Measurements from ENCODE around the gene ELOVL5. TPM values are rescaled to one million over a fixed set of nuclear protein-coding genes. Genes with fewer than 3 reads are reported as not detected.
"Not testable (repeated sequence)": the region's sequence is repeated elsewhere in the genome, so short reads cannot be mapped to it uniquely, and the experiment has no call there.

Gene ELOVL5
- total RNA-seq, result 122 and 133 TPM in 2 replicates

DNA sequence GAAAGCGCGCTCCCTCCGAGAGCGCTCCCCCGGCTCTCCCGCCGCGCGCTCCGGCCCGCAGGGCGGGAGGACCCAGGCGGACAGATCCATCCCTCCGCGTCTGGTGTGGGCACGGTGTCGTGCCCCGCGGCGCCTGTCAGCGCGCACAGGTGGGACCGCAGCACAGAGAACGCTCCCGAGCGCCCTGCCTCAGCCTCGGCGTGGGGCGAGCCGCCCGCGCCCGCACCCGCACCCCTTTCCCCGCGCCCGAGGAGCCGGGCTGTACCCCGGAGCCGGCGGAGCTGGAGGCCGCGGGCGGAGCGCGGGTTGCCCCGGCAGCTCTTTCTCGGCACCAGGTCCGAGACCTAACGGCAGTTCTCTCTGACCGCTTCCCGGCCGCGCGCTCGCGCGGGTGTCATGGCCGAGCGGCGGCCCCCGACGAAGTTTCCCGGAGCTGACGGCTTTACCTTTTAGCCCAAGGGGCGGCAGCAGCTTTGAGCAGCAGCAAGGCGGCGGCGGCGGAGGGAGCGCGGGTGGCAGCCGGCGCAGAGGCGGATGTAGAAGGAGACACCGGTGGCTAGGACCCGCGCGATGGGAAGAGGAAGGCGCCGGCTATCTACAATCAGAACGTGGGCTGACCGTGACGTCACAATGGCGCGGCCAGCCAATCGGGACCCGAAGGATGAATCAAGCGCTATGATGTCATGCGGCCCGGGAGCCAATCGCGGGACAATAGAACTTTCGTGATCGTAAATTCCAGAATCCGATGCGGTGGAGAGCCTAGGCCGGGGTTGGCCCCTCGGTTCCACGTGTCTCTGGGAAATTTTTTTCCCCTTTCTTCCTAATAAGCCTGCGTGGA, at the start of gene ELOVL5:
TSS of gene ELOVL5 (minus strand) at position 580 of the 838 bp plus-strand sequence. CDS start 53,251 bp downstream, outside the sequence.
- Mint-ChIP-seq H3K27ac (peak within 1 kb of the TSS; percentile 93), H3K36me3 (ENCODE audit: low read depth) (peaks cover 37% of the 10 kb centered on the region)

DNA sequence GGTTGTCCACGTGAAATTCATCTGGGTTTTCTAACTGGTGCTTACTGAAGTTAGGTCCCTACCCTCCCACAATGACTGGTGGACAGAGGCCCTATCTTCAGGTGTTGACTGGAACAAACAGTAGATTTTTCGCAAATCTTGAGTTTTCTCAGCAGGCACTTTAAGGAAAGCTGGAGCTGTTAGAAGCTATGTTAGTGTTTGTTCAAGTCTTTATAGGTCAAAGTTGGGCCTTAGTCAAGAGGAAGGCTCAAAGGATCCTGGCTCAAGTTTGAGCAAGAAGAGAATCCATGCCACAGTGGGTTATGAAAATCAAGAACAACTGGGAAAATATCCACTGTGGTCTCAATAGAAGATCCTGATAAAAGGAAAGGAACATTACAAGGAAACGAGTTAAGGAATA, 48.5 kb upstream of the ELOVL5 start:
- DNase-seq (ENCODE audit: low spot score), result no peak
- Mint-ChIP-seq H3K4me1 (ENCODE audit: low read depth) (no peaks in the 10 kb centered on the region), H3K36me3 (ENCODE audit: low read depth) (no peaks in the 10 kb centered on the region), H3K27me3 (ENCODE audit: low read depth) (peaks cover 5% of the 10 kb centered on the region), H3K9me3 (no peaks in the 10 kb centered on the region), H3K27ac (no peak overlapping the region), H3K4me3 (ENCODE audit: low read depth) (no peak overlapping the region)
- intact Hi-C loops (cut with micrococcal nuclease), result no loop called here

More for the DNA sequence above, at the start of gene ELOVL5:
- Mint-ChIP-seq H3K4me3 (ENCODE audit: low read depth) (peak within 1 kb of the TSS; percentile 93), H3K4me1 (ENCODE audit: low read depth) (peaks cover 39% of the 10 kb centered on the region), H3K9me3 (no peaks in the 10 kb centered on the region), H3K27me3 (ENCODE audit: low read depth) (peaks cover 16% of the 10 kb centered on the region)
- intact Hi-C loops (cut with micrococcal nuclease), result loop anchor here (1.0 to 5.0 kb wide), 6 partner anchors 11 to 199 kb away; partner anchors contain the start of gene GCLC
- DNase-seq (ENCODE audit: low spot score), result peak; percentile 94

DNA sequence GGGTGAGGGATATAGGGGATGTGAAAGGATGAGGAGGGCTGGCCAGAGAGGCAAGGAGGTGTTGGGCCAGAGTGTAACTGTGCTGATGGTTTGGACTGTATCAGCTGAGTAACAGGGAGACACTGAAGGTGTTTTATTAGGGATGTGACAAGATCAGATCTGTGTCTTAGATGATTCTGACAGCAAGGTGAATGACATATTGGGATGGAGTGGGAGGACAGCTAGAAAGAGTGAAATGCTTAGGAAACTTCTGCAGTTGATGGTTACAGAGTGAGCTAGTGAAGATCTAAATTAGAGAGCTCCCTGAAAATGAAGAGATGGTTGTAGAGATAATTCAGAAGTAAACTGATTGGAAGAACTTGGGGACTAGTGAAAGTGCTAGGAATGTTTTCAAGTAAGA, 47.2 kb upstream of the ELOVL5 start:
- intact Hi-C loops (cut with micrococcal nuclease), result no loop called here
- Mint-ChIP-seq H3K36me3 (ENCODE audit: low read depth) (no peaks in the 10 kb centered on the region), H3K27me3 (ENCODE audit: low read depth) (peaks cover 5% of the 10 kb centered on the region), H3K27ac (no peak overlapping the region), H3K9me3 (no peaks in the 10 kb centered on the region), H3K4me1 (ENCODE audit: low read depth) (no peaks in the 10 kb centered on the region), H3K4me3 (ENCODE audit: low read depth) (no peak overlapping the region)
- DNase-seq (ENCODE audit: low spot score), result no peak

- Mint-ChIP-seq H3K4me1 (ENCODE audit: low read depth) (no peaks in the 10 kb centered on the region), H3K9me3 (no peaks in the 10 kb centered on the region), H3K4me3 (ENCODE audit: low read depth) (no peak overlapping the region), H3K27me3 (ENCODE audit: low read depth) (peaks cover 5% of the 10 kb centered on the region), H3K36me3 (ENCODE audit: low read depth) (no peaks in the 10 kb centered on the region), H3K27ac (no peak overlapping the region)
- intact Hi-C loops (cut with micrococcal nuclease), result no loop called here
- no peak for DNase-seq (ENCODE audit: low spot score)
Observed at GRCh38 chr6:53394704-53395103, 46.0 kb upstream of the ELOVL5 start.

GRCh38 chr6:53391170-53391569, 42.4 kb upstream of the ELOVL5 start:
- no peaks in the 10 kb centered on the region for H3K9me3 Mint-ChIP-seq
- no peak overlapping the region for H3K4me3 Mint-ChIP-seq (ENCODE audit: low read depth)
- H3K4me1 Mint-ChIP-seq (ENCODE audit: low read depth), result no peaks in the 10 kb centered on the region
- H3K36me3 Mint-ChIP-seq (ENCODE audit: low read depth), result no peaks in the 10 kb centered on the region
- no peak for DNase-seq (ENCODE audit: low spot score)
- H3K27me3 Mint-ChIP-seq (ENCODE audit: low read depth), result peaks cover 19% of the 10 kb centered on the region
- H3K27ac Mint-ChIP-seq, result no peak overlapping the region
- intact Hi-C loops (cut with micrococcal nuclease), result no loop called here

GRCh38 chr6:53390010-53390409, 41.3 kb upstream of the ELOVL5 start:
- Mint-ChIP-seq H3K27ac (no peak overlapping the region), H3K27me3 (ENCODE audit: low read depth) (peaks cover 28% of the 10 kb centered on the region), H3K4me1 (ENCODE audit: low read depth) (no peaks in the 10 kb centered on the region), H3K4me3 (ENCODE audit: low read depth) (no peak overlapping the region), H3K9me3 (no peaks in the 10 kb centered on the region), H3K36me3 (ENCODE audit: low read depth) (no peaks in the 10 kb centered on the region)
- DNase-seq (ENCODE audit: low spot score), result no peak
- intact Hi-C loops (cut with micrococcal nuclease), result no loop called here

DNA sequence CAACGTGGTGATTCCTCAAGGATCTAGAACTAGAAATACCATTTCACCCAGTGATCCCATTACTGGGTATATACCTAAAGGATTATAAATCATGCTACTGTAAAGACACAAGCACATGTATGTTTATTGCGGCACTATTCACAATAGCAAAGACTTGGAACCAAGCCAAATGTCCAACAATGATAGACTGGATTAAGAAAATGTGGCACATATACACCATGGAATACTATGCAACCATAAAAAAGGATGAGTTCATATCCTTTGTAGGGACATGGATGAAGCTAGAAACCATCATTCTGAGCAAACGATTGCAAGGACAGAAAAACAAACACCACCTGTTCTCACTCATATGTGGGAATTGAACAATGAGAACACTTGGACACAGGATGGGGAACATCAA, 39.9 kb upstream of the ELOVL5 start:
- H3K9me3 Mint-ChIP-seq; DNase-seq (ENCODE audit: low spot score); H3K27ac Mint-ChIP-seq; H3K4me3 Mint-ChIP-seq (ENCODE audit: low read depth); intact Hi-C loops (cut with micrococcal nuclease); H3K36me3 Mint-ChIP-seq (ENCODE audit: low read depth); H3K4me1 Mint-ChIP-seq (ENCODE audit: low read depth): not testable (repeated sequence)
- peaks cover 38% of the 10 kb centered on the region for H3K27me3 Mint-ChIP-seq (ENCODE audit: low read depth)

DNA sequence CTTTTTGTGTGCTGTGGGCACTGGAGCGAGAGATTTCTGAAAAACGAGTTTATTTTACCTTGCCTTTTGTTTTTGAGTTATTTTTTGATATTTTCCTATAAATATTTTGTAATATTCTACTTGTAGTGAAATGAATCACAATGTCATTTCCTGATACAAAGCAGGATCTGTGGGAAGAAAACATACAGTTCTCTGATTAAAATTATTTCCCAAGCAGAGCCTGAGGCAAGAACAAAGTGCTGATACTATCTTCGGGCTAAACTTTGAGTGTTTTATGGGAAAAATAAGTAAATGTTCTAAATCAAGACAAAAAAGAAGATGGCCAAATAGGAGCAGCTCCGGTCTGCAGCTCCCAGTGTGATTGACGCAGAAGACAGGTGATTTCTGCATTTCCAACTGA, 33.7 kb upstream of the ELOVL5 start:
- Mint-ChIP-seq H3K36me3 (ENCODE audit: low read depth) (no peaks in the 10 kb centered on the region), H3K4me3 (ENCODE audit: low read depth) (no peak overlapping the region), H3K9me3 (no peaks in the 10 kb centered on the region), H3K27me3 (ENCODE audit: low read depth) (peaks cover 48% of the 10 kb centered on the region), H3K4me1 (ENCODE audit: low read depth) (no peaks in the 10 kb centered on the region), H3K27ac (no peak overlapping the region)
- DNase-seq (ENCODE audit: low spot score), result no peak
- intact Hi-C loops (cut with micrococcal nuclease), result no loop called here

GRCh38 chr6:53378208-53378607, 29.5 kb upstream of the ELOVL5 start:
- no peak overlapping the region for H3K27ac Mint-ChIP-seq
- no peak overlapping the region for H3K4me3 Mint-ChIP-seq (ENCODE audit: low read depth)
- intact Hi-C loops (cut with micrococcal nuclease), result no loop called here
- H3K9me3 Mint-ChIP-seq, result no peaks in the 10 kb centered on the region
- H3K4me1 Mint-ChIP-seq (ENCODE audit: low read depth), result no peaks in the 10 kb centered on the region
- DNase-seq (ENCODE audit: low spot score), result no peak
- H3K36me3 Mint-ChIP-seq (ENCODE audit: low read depth), result no peaks in the 10 kb centered on the region
- peaks cover 39% of the 10 kb centered on the region for H3K27me3 Mint-ChIP-seq (ENCODE audit: low read depth)

- Mint-ChIP-seq H3K9me3 (no peaks in the 10 kb centered on the region), H3K36me3 (ENCODE audit: low read depth) (no peaks in the 10 kb centered on the region), H3K4me3 (ENCODE audit: low read depth) (no peak overlapping the region), H3K27me3 (ENCODE audit: low read depth) (peaks cover 39% of the 10 kb centered on the region), H3K4me1 (ENCODE audit: low read depth) (no peaks in the 10 kb centered on the region), H3K27ac (no peak overlapping the region)
- intact Hi-C loops (cut with micrococcal nuclease), result no loop called here
- DNase-seq (ENCODE audit: low spot score), result no peak
Observed at GRCh38 chr6:53377793-53378192, 29.0 kb upstream of the ELOVL5 start.

- H3K9me3 Mint-ChIP-seq, result no peaks in the 10 kb centered on the region
- no peak overlapping the region for H3K4me3 Mint-ChIP-seq (ENCODE audit: low read depth)
- H3K36me3 Mint-ChIP-seq (ENCODE audit: low read depth), result no peaks in the 10 kb centered on the region
- peaks cover 39% of the 10 kb centered on the region for H3K27me3 Mint-ChIP-seq (ENCODE audit: low read depth)
- H3K4me1 Mint-ChIP-seq (ENCODE audit: low read depth), result no peaks in the 10 kb centered on the region
- no peak for DNase-seq (ENCODE audit: low spot score)
- no peak overlapping the region for H3K27ac Mint-ChIP-seq
- intact Hi-C loops (cut with micrococcal nuclease), result no loop called here
Observed at GRCh38 chr6:53377289-53377688, 28.5 kb upstream of the ELOVL5 start.

DNA sequence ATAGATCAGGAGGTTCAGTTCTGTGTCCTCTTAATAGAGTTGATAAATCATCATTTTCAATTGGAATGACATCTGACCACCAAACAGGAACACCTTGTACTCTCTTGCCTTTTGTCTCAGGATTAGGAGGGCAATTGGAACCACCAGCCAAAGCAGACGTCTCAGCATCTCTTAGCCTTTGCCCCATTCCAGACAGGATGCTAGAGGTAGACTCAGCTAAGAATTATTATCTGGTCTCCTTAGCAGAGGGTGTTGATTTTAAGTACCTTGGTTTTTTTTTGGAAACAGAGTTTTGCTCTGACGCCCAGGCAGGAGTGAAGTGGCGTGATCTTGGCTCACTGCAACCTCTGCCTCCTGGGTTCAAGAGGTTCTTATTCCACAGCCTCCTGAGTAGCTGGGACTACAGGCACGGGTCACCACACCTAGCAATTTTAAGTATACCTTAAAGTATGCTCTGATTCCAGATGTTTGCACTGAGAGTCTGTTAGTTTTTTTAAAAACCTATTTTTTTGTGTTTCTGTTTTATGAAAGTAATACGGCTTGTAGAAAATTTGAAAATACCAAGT, 28.0 kb upstream of the ELOVL5 start:
- Mint-ChIP-seq H3K27ac (no peak overlapping the region), H3K4me3 (ENCODE audit: low read depth) (no peak overlapping the region), H3K36me3 (ENCODE audit: low read depth) (no peaks in the 10 kb centered on the region), H3K27me3 (ENCODE audit: low read depth) (peaks cover 34% of the 10 kb centered on the region), H3K4me1 (ENCODE audit: low read depth) (no peaks in the 10 kb centered on the region), H3K9me3 (no peaks in the 10 kb centered on the region)
- intact Hi-C loops (cut with micrococcal nuclease), result no loop called here
- DNase-seq (ENCODE audit: low spot score), result no peak

DNA sequence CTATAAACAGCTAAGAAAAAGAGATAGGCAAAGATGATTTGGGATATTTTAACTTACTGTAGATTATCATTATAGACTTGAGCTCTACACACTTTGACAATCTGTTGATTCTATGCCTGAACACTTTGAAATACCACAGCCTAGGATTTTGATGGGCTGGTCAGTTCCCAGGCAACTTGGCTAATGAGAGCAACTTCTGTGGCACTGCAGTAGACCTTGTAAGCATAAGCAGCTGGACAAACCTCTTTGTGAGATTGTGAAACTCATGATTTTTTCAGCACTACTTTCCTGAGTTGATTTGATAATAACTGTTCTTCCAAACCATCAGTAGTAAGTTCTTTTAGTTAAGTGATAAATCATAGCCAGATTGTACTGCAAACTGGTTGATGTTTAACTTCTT, 27.1 kb upstream of the ELOVL5 start:
- intact Hi-C loops (cut with micrococcal nuclease), result no loop called here
- DNase-seq (ENCODE audit: low spot score), result no peak
- H3K4me1 Mint-ChIP-seq (ENCODE audit: low read depth), result no peaks in the 10 kb centered on the region
- peaks cover 32% of the 10 kb centered on the region for H3K27me3 Mint-ChIP-seq (ENCODE audit: low read depth)
- no peak overlapping the region for H3K4me3 Mint-ChIP-seq (ENCODE audit: low read depth)
- no peaks in the 10 kb centered on the region for H3K9me3 Mint-ChIP-seq
- no peaks in the 10 kb centered on the region for H3K36me3 Mint-ChIP-seq (ENCODE audit: low read depth)
- H3K27ac Mint-ChIP-seq, result no peak overlapping the region
